Muscle of leg (tissue), 11 donors: ENCODE measurements around the gene IGF1R. TPM values are rescaled to one million over a fixed set of nuclear protein-coding genes. Genes with fewer than 3 reads are reported as not detected.

ENCODE experiments used
- DNase-seq: peaks from one replicate; pipeline ENCODE4 v3.0.0; 2013
- H3K27ac ChIP-seq: one replicate; pipeline ENCODE4 v1.5.1; 2013; ENCODE audit warnings: mild to moderate bottlenecking, low read length, control low read depth
- H3K27me3 ChIP-seq: one replicate; pipeline ENCODE4 v1.6.1; 2013; ENCODE audit warnings: low read length; ENCODE audit not compliant: control insufficient read depth, insufficient read depth
- H3K36me3 ChIP-seq: one replicate; pipeline ENCODE4 v1.6.1; 2013; ENCODE audit warnings: low read length; ENCODE audit not compliant: control insufficient read depth, insufficient read depth
- H3K4me1 ChIP-seq: one replicate; pipeline ENCODE4 v1.6.1; 2013; ENCODE audit warnings: low read length; ENCODE audit not compliant: control insufficient read depth, insufficient read depth
- H3K4me3 ChIP-seq: one replicate; pipeline ENCODE4 v1.5.1; 2013; ENCODE audit warnings: low read length, control low read depth
- H3K9me3 ChIP-seq: replicated peaks from 2 replicates; pipeline ENCODE4 v1.6.1; 2013; ENCODE audit warnings: low read depth, low read length; ENCODE audit not compliant: control insufficient read depth
- WGBS: methylation state at CpG from one replicate; pipeline ENCODE4 v1.1.5; 2013; ENCODE audit warnings: missing lambda C conversion rate; ENCODE audit not compliant: insufficient coverage; 5-methylcytosine and 5-hydroxymethylcytosine counted together
- polyA plus RNA-seq, 8 donors: library from polyadenylated mRNA; unstranded; fragments of 120-200 nt; gene quantifications; one replicate each; pipeline versions ENCODE4 v1.2.1 to v1.2.3, GENCODE V29; 2013; ENCODE audit warnings: inconsistent platforms in 1 of 8, low replicate concordance in 1 of 8; ENCODE audit not compliant: insufficient read length in 8 of 8, insufficient read depth in 1 of 8
- total RNA-seq: library from RNA; stranded (reverse); fragments of 120-200 nt; gene quantifications from one replicate; pipeline ENCODE4 v1.2.4, GENCODE V29; 2013

Gene IGF1R
- total and polyA plus RNA-seq, 9 donors: 13.0 to 19.7 (median 18.3) TPM

DNA sequence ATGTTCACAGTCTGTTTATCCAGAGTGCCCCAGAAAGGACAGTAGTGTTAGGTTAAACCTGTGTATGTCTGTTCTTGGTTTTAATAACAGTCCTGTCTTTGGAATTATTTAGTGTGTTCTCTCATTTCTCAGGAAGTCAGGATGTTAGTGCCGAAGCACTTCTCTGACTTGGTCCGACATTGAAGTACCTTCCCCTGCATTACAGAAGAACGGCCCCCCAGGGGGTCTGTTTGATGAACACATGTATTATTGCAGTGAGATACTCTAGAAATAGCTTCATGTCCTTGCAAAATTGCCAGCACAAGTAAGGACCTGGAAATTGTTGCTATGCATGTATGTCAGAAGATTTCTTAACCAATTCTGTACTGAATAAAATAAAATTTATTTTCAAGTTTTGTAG lies 110.9 kb downstream of the IGF1R start:
- Histone ChIP-seq H3K27ac (no peak overlapping the region), H3K36me3 (no peaks in the 10 kb centered on the region), H3K4me3 (no peak overlapping the region), H3K4me1 (peaks cover 15% of the 10 kb centered on the region), H3K9me3 (no peaks in the 10 kb centered on the region), H3K27me3 (no peaks in the 10 kb centered on the region)
- DNase-seq: no peak
- WGBS: no CpG with 5 or more reads among the region's 3 CpGs

DNA sequence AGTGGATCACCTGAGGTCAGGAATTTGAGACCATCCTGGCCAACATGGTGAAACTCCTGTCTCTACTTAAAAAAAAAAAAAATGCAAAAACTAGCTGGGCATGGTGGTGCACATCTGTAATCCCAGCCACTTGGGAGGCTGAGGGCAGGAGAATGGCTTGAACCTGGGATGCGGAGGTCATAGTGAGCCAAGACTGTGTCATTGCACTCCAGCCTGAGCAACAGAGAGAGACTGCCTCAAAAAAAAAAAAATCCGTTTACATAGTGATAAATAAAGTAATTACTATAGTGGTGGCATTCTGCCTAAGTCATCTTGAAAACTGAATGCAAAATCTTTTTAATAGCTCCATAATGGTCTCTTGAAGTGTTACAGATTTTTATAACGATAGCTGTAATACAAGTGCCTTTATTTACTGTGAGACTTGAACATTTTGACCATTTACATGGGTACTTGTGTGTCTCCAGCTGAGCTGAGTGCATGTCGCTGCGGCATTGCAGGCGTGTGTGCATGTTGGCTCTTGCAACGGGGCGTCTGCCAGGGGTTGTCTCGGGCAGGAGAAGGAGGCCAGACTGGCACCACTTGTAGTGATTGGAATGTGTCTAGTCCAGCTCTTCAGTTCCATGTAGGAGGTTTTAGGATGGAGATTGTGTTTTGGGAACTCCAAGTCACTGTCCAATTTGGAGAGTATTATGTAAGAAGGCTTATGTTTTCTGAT lies 111.9 kb downstream of the IGF1R start:
- Histone ChIP-seq H3K4me3 (no peak overlapping the region), H3K27ac (no peak overlapping the region), H3K4me1 (peaks cover 13% of the 10 kb centered on the region), H3K9me3 (no peaks in the 10 kb centered on the region), H3K27me3 (no peaks in the 10 kb centered on the region), H3K36me3 (no peaks in the 10 kb centered on the region)
- WGBS: 79% methylated on average over 6 of the region's 9 CpGs
- no peak for DNase-seq

DNA sequence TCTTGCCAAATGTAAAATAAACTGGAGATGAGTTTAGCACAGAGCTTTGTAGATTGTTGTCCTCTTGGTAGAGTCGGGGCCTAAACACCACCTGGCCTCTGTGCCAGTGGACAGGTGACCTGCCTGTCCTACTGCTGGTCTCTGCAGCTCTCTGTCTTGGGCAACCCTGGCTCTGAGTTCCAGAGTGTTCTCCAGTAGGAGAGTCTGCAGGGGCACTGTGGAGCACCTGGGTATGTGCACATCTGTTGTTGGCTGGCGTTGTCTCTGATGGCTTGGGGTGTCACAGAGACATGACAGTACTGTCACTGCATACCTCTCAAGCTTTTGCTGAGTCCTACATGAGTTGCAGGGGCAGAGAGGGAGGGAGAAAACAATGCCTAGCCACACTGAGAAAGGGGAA lies 112.6 kb downstream of the IGF1R start:
- Histone ChIP-seq H3K9me3 (no peaks in the 10 kb centered on the region), H3K36me3 (no peaks in the 10 kb centered on the region), H3K27me3 (no peaks in the 10 kb centered on the region), H3K4me3 (no peak overlapping the region), H3K4me1 (peaks cover 13% of the 10 kb centered on the region), H3K27ac (no peak overlapping the region)
- 100% methylated on average over 1 of the region's 2 CpGs for WGBS
- DNase-seq: no peak

DNA sequence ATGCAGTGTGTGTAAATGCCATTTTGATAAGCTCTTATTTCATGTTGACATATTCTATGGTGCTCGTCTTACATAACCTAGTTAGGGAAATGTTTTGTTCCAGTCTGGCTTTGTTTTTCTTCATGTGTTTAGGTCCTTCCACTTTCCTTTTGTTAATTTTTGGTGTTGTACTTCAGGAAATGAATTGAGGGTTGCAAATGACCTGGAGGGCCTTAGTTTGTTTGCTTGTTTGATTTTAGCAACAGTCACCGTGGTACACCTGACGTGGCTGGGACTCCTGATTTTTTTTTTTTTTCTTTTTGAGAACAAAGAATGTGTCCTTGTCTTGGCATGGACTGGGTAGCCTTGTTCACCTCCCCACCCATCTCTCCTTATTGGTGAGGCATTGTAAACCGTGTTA lies 114.8 kb downstream of the IGF1R start:
- H3K27ac ChIP-seq: no peak overlapping the region

DNA sequence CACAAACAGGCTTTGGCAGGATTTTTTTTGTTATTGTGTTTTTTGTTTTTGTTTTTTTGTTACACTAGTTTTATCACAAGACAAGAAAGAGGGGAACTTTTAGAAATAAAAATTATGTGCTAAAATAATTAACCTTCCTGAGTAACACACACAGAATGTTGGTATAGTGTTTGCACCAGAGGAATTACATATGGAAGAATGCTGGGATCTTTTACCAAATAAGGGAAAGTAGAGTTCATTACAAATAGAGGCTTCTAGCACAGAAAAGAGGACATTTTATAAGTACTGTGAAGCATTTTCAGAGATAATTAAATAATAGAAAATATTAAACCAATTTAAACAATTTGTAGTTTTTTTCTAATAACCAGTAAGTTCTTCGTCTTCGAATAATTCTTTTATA lies 116.0 kb downstream of the IGF1R start:
- DNase-seq: no peak
- Histone ChIP-seq H3K4me3 (no peak overlapping the region), H3K27me3 (no peaks in the 10 kb centered on the region), H3K9me3 (no peaks in the 10 kb centered on the region), H3K27ac (no peak overlapping the region), H3K4me1 (peaks cover 6% of the 10 kb centered on the region), H3K36me3 (no peaks in the 10 kb centered on the region)
- no CpG with 5 or more reads among the region's 2 CpGs for WGBS

More for the DNA sequence above, 114.8 kb downstream of the IGF1R start:
- Histone ChIP-seq H3K27me3 (no peaks in the 10 kb centered on the region), H3K4me3 (no peak overlapping the region), H3K9me3 (no peaks in the 10 kb centered on the region), H3K4me1 (peaks cover 12% of the 10 kb centered on the region), H3K36me3 (no peaks in the 10 kb centered on the region)
- 67% methylated on average over 2 of the region's 4 CpGs for WGBS
- no peak for DNase-seq

DNA sequence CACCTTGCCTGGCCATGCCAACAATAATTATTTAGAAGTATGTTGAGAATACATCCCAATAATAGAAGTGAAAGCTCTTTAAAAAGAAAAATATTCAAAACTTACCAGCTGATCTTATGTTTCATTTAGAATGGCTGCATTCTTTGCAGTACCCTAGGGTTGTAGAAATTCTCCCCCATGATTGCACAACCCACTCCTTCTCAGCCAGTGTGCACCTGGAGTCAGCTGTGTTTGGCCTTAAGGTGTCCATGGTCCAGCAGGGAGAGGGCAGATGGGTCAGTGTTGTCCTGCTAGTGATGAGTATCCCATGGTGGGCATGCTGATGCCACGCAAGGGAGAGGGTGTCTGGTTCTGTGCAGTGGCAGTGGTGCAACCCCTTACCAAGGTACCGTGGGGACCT lies 117.3 kb downstream of the IGF1R start:
- 100% methylated on average over 2 of the region's 2 CpGs for WGBS
- Histone ChIP-seq H3K27me3 (no peaks in the 10 kb centered on the region), H3K4me1 (peaks cover 3% of the 10 kb centered on the region), H3K36me3 (no peaks in the 10 kb centered on the region), H3K27ac (no peak overlapping the region), H3K4me3 (no peak overlapping the region), H3K9me3 (no peaks in the 10 kb centered on the region)
- DNase-seq: no peak

DNA sequence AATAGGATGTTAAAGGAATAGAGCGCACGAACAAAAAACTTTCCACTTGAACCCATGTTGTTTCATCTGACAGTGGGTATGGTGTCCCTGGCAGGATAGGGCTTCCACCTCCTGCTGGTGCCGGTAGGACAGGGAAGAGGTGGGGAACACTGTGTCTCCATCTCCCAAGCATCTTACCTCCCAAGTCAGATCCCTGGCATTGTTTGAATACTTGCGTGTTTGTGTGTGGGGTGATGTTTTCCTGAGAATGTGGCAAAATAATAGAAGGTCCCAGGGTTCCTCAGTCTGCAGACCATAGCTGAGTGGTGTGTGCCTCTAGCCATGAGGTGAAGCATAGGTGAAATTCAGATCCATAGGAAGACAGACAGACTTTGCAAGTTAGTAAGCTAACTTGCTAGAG lies 119.4 kb downstream of the IGF1R start:
- no peak for DNase-seq
- no peak overlapping the region for H3K27ac ChIP-seq
- no peaks in the 10 kb centered on the region for H3K4me1 ChIP-seq
- no peaks in the 10 kb centered on the region for H3K9me3 ChIP-seq
- no peak overlapping the region for H3K4me3 ChIP-seq
- WGBS: 60% methylated on average over 1 of the region's 4 CpGs
- H3K36me3 ChIP-seq: no peaks in the 10 kb centered on the region
- no peaks in the 10 kb centered on the region for H3K27me3 ChIP-seq

DNA sequence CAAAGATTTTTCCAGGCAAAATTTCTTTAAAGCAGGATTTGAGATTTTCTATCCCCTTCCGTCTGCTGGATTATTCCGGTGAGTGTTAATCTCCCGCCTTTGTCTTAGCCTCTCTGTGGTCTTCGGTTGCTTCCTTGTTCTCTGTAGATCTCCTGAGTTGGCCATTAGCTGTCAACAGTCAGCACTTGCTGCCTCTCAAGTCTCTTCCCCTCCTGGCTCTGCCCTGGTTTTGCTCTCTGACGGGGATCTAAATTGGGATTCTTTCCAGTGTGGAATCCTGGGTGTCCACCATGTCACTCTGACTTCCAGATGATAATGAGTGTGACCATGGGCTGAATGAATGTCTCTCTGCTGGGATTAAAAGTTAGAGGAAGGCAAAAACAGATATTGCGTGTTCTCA lies 121.5 kb downstream of the IGF1R start:
- DNase-seq: no peak
- H3K4me3 ChIP-seq: no peak overlapping the region
- H3K4me1 ChIP-seq: peaks cover 4% of the 10 kb centered on the region
- no peak overlapping the region for H3K27ac ChIP-seq
- 84% methylated on average over 6 of the region's 6 CpGs for WGBS
- no peaks in the 10 kb centered on the region for H3K36me3 ChIP-seq
- no peaks in the 10 kb centered on the region for H3K9me3 ChIP-seq
- no peaks in the 10 kb centered on the region for H3K27me3 ChIP-seq

DNA sequence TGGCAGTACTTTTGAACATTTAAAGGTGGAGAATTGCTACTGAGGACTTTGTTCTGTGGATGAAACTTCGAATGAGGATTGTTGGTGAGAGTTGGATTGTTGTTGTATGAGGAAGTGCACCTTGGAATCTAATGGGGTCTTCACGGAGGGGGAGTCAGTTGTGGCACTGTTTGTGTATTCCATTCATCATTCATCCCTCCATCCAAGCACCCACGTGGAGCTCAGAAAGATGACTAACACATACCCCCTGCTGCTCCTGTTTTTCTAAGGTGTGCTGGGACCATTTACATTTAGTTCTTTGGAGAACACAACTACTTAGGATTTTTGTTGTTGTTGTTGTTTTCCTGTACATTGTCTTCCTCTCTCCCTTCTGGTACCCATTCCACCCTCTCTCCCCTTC lies 122.6 kb downstream of the IGF1R start:
- WGBS: no CpG with 5 or more reads among the region's 3 CpGs
- DNase-seq: no peak

DNA sequence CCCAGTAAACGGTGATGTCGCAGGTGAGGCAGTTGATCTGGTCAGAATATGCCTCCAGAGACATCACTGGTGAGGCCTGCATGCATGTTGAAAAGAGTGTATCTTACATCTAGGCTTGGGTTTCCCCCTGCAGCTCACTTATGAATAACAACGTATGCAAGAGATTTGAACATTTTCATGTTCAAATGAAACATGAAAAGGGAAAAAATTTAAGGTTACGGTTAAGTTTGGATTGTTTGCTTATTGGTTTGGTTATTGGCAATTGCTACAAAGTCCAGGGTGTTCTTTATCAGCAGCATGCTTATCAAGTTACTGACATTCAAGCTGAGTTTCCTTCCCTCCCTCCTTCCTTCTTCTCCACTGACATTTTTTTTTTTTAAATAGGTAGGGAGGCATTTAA lies 123.2 kb downstream of the IGF1R start:
- WGBS: 28% methylated on average over 2 of the region's 4 CpGs
- H3K27ac ChIP-seq: no peak overlapping the region

More for the DNA sequence above, 122.6 kb downstream of the IGF1R start:
- Histone ChIP-seq H3K27me3 (no peaks in the 10 kb centered on the region), H3K4me1 (peaks cover 4% of the 10 kb centered on the region), H3K9me3 (no peaks in the 10 kb centered on the region), H3K27ac (no peak overlapping the region), H3K4me3 (no peak overlapping the region), H3K36me3 (no peaks in the 10 kb centered on the region)

DNA sequence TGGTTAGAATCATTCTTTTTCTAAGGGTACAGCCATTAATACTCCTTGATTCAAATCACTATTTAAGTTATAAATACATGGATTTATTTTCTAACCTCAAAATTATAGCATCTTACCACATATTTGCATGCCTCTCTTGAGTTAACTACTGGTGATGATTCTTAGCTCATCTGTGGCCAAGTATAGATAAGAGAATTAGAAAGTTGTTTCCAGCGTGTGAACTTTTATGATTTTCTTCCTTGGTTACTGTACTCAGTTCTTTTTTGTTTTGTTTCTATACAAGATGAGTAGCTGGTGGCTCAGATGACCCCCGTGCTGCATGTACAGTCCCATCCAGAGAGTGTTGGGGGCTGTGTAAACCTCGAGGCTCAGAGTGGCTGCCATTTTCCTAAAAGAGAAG lies 124.6 kb downstream of the IGF1R start:
- Histone ChIP-seq H3K9me3 (no peaks in the 10 kb centered on the region), H3K4me3 (no peak overlapping the region), H3K27ac (no peak overlapping the region), H3K36me3 (no peaks in the 10 kb centered on the region), H3K27me3 (no peaks in the 10 kb centered on the region), H3K4me1 (peaks cover 14% of the 10 kb centered on the region)
- DNase-seq: no peak
- 33% methylated on average over 2 of the region's 3 CpGs for WGBS

More for the DNA sequence above, 123.2 kb downstream of the IGF1R start:
- peaks cover 6% of the 10 kb centered on the region for H3K4me1 ChIP-seq
- no peak overlapping the region for H3K4me3 ChIP-seq
- H3K27me3 ChIP-seq: no peaks in the 10 kb centered on the region
- no peaks in the 10 kb centered on the region for H3K9me3 ChIP-seq
- DNase-seq: no peak
- no peaks in the 10 kb centered on the region for H3K36me3 ChIP-seq
